Stimulated activated CD8-positive, alpha-beta memory T cell treated with anti-CD3 and anti-CD28 coated beads, Interleukin-12 subunit alpha, Interleukin-12 subunit beta, amount 100 ng/mL, for 24 hours (primary cell): ENCODE results near the gene AURKAIP1.
"Not testable (repeated sequence)": the region's sequence is repeated elsewhere in the genome, so short reads cannot be mapped to it uniquely, and the experiment has no call there.

Source experiments
- DNase-seq: peaks from one replicate; pipeline ENCODE4 v3.0.0-alpha.2; 2020; ENCODE audit errors: extremely low read depth

Gene AURKAIP1

DNA sequence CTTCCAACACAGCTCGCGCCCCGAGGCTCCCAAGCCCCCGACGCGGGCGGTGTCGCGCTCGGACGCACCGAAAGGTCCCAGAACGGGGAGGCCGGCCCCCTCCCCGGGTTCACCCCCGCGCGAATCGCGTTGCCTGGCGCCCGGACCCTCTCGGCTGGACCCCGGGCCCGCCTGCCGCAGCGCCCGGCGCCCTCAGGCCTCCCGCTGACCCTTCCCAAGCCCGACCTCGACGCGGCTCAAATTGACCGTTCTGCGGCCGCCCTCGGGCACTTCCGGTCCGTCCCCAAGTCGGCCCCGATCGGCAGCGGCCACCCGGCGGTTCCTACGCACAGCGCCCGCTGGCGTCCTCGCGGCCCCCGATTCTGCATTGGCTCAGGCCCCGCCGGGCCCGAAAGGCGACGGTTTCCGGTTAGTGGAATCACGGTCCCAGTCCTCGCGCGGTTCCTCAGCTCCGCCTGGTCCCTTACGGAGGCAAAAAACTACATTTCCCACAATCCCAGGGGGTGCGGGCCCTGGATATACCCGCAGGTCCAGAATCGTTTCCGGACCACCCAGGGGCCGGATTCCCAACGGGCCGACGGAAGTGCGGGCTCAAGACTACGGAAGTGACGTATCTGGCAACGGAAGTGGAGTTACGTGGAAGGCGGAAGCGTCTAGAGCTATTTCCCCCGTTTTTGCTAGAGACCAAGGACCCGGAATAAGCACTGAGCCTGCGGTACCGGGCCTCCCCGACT lies at the start of gene AURKAIP1:
AURKAIP1 (minus strand) TSS at position 279 of the 734 bp plus-strand sequence. CDS start 451 bp downstream, outside the sequence.
- DNase-seq: peak; percentile 90

DNA sequence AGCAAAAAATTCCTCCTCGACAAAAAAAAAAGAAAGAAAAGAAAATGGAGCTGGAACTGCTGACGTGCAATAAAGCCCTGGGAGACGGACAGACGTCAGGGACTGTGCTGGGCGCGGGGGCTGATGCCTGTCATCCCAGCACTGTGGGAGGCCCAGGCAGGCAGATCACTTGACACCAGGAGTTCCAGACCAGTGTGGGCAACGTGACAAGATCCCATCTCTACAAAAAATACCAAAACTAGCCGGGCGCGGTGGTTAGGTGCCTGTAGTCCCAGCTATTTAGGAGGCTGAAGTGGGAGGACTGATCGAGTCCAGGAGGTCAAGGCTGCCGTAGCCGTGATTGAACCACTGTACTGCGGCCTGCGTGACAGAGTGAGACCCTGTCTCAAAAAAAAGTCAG lies 49.7 kb upstream of the AURKAIP1 start:
- DNase-seq: no peak

DNA sequence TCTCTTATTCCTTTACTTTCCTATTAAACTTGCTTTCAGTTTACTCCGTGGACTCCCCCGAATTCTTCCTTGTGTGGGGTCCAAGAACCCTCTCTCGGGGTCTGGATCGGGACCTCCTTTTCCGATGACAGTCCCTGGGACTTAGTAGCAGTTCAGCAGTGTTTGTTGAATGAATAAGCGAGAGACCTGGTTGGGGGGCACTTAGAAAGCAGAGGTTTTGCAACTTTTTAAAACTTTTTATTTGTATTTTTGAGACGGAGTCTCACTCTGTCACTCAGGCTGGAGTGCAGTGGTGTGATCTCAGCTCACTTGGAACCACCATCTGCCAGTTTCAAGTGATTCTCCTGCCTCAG lies 48.2 kb upstream of the AURKAIP1 start:
- no peak for DNase-seq

DNA sequence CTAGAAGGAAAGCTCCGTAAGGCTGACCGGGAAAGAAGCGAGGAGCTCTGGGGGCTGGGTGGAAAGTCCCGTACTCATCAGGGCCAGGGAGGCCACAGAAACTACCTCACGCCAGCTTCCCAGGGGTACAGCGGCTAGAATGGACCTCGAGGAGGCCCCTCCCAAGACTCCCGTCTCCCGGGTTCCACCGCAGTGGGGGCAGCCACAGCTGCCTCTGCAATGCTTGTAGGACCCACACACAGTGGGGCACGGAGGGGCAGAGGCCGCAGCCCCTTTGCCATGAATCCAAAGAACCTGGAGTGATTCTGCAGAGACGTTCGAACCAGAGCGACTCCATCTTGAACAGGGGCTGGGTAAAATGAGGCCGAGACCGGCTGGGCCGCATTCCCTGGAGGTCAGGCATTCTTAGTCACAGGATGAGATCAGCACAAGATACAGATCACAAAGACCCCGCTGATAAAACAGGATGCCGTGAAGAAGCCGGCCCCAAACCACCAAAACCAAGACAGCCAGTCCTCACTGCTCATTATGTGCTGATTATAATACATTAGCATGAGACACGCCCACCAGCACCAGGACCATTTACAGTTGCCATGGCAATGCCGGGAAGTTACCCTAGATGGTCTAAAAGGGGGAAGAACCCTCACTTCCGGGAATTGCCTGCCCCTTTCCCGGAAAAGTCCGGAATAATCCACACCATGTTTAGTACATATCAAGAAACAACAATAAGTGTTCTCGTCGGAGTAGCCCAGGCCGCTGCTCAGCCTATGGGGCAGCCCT lies 47.6 kb upstream of the AURKAIP1 start:
- DNase-seq: no peak

DNA sequence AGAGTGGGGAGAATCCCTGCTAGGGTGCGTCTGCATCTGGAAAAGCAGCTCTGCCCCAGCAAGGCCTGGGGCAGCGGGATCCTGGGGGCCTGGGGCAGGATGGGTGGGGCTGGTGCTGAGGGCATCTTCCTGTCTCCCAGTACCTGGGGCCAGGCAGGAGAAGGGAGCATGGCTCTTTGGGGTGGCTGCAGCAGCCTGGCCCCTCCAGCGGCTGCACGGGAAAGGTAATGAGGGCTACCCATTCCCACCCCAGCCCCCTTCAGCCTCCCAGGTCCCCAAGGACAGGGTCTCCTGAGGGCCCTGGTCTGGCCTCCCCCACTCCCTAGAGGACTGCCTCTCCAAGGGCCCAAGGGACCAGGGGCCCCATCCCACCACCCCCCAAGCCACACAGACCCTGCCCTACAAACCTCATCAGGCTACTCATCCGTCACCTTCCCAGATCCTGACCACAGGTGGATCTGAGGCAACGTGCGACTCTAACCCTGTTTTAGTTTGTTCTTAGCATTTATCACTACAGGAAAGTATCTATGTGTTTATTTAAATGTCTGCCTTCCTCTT lies 47.0 kb upstream of the AURKAIP1 start:
- no peak for DNase-seq

DNA sequence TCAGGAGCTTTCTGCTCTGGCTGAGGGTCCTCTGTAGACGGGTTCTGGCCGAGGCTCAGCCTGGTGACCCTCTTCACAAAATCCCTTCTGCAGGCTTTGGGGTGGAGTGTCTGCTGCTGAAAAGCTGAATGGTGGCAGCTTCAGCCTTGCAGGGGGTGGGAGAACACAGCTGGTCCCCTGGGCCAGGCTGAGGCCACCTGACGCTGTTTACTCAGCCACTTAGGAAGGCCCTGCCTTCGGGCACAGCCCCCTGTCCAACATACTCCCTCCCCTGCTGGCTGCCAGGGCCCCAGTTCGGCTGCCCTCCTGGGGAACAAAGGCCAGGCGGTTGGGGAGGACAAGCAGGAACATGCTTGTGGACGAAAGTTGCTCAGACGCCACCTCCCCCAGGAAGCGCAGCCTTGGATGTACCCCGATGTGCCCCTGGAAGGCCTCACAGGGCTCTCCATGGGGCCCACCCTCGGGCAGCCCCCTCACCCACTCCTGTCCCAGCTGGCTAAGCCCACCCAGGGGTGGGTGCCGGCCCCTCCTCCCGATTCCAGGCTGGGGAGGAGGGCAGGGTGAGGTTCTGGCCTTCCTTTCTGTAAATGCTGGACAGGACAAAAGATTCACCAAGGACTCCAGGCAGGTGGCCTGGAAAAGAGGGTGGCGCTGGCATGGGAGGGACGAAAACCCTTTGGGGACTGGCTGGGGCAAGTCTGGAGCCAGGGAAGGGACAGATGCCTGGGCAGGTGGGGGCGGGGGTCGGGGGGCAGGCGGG lies 46.3 kb upstream of the AURKAIP1 start, which contains the start of gene ANKRD65:
ANKRD65 (minus strand) TSS at position 130 of the 760 bp plus-strand sequence. CDS start 271 bp downstream, outside the sequence.
- DNase-seq: no peak

DNA sequence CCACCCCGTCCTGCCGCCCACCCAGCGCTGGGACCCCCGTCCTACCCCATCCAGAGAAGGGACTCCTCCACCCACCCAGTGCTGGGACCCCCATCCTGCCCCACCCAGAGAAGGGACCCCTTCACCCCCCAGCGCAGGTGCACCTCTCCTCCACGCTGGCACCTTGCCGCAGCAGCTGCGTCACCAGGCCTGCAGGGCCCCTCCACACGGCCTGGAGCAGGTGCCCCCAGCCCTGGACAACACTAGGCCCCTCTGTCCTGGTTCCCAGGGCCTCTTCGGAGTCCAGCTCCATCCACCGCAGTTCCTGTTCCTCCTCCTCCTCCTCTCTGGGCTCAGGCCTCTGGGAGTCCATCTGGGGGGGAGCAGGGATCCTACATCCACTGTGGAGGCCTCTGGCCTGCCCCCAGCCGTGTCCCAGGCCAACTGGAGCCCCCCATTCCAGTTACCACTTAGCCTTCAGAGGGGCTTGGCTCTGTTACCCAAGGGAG lies 45.7 kb upstream of the AURKAIP1 start:
- no peak for DNase-seq

DNA sequence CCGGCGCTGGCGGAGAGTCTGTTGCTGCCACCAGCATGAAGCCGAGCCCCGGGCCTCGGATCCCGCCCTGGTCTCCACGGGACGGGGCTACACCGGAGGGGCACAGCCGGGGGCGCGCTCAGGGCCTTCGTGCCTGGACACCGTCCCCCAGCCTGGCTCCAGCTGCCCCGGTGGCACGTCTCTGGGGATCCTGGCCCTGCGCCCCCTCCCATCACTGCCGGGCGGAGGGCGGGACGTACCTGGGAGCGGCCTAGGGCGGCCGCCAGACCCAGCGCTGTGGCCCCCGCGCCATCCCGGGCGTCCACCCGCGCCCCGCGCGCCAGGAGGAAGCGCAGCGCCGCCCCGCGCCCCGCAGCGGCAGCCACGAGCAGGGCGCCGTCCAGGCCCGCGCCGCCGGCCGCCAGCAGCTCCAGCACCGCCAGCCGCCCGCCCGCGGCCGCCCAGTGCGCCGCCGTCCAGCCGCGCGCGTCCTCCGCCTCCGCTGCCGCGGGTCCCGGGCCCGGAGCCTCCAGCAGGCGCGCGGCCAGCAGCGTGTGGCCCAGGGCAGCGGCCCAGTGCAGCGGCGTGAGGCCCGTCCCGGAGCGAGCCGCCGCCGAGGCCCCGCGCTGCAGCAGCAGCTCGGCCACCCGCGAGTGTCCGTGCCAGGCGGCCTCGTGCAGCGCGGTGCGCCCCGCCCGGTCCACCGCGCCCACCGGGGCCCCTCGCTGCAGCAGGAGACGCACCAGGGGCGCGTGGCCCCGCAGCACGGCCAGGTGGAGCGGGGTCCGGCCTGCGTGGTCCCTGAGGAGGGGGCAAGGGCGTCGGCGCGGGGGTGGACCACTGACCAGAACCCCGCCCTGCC lies 45.0 kb upstream of the AURKAIP1 start:
- no peak for DNase-seq

DNA sequence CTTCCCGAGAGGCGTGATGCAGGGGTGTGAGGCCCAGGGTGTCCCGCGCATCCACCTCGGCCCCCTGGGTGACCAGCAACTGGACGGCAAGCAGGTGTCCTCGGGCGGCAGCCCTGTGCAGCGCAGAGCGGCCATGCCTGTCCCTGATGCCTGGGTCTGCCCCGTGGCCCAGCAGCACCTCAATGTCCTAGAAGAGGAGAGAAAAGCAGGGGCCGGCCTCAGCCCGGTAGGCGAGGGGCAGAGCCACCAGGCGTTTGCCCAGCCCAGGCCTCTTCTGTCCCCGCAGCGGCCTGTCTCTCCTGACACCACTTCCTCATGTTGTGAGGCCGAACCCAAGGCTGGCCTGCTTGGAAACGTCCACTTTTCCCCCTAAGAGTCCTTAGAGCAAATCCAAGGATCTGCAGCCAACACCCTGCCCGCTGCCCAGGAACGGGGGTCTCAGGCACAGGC lies 44.4 kb upstream of the AURKAIP1 start:
- DNase-seq: no peak

DNA sequence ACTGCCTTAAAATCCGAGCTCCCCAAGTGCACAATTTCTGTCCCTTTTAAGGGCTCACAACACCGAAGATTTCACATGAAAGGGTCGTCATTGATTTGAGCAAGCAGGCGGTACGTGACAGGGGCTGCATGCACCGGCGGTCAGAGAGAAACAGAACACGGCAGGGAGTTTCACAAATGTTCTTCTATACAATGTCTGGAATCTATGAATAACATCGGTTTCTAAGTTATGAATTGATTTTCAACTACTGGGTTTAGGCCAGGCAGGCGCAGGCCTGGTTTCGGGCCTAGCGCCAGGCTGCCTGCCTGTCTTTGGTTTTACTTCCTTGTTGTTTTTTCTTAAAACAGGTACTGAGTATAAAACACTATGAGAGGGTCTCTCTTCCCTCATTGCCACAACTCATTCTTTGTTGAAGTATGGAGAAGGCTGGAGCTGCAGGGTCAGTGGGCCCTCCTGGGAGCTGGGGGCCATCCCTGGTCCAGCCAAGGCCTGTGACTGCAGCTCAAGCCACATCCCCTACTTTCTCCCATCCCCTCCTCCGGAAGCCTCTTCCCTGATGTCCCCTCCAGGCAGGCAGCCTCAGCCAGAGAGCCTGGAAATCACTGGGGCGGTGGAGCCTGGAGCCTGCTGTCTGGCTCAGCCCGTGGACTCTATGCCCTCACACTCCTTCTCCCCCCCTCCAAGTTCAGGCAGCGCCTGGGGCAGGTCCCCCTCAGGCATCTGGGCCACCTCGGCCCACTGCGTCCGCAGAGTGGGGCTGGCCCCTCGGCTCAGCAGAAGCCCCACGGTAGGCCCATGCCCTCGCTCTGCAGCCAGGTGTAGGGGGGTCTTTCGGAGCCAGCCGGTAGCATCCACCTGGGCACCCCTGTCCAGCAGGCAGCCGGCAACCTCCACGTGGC lies 43.7 kb upstream of the AURKAIP1 start:
- DNase-seq: no peak

DNA sequence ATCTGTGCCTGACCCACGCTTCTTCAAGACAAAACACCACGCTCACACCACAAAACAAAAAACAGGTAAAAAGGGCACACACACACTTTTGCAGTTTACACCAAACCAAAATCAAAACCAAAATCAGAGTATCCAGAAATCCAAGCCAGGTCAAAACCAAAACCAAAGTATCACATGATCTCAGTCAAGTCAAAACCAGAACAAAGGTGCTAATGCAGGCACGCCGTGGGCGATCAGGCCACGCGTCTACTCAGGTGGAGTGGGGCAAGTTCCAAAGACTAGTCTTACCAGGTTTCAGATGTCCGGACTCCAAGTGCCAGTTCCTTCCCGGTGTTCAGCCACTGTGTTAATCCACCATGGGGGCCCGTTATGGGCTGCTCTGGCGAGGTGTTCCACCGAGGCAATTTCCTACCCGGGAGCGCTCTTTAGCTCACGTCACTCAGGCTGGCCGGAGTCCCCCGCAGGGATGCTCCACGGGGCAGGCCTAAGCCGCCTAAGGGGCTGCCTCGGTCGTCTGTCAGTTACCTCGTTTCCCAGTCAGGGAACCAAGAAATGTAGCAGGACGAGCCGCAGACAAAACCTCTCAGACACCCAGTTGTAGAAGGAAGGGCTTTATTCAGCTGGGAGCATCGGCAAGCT lies 42.9 kb upstream of the AURKAIP1 start:
- not testable (repeated sequence) for DNase-seq

DNA sequence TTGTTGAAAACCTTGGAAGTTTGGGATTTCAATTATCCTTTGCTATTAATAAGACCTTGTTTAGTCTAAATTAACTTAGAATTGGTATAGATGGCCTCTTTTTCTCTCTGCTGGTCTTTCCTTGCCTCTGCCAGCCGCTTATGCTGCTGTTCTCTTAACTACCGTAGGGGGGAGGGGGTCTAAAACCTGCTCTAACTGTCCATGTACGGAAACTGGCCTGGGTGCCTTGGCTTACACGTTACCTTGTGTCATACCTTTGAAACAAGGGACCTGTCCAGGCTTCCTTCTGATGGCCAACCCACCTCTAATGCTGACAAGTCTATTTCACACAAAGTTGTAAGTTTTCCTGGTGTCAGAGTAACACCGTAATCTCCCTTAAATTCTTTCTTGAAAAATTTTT lies 42.4 kb upstream of the AURKAIP1 start:
- DNase-seq: not testable (repeated sequence)

DNA sequence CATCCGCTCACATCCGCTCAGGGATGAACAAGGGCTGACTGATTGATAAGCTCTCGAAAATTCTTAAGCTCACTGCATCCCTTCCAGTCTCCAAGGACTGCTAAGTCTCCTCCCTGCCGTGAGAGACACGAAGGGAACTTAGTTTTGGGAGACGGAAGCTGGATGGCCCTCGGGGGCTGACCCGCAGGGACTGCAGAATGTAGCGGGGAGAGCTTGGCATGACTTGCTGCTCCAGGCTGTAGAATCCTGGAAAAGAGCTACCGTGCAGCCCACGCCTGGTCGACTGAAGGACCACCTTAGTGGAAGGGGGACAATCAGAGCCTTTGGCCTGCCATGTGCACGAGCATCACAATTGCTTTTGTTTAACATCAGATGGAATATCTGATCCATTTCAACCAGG lies 40.7 kb upstream of the AURKAIP1 start:
- DNase-seq: no peak

DNA sequence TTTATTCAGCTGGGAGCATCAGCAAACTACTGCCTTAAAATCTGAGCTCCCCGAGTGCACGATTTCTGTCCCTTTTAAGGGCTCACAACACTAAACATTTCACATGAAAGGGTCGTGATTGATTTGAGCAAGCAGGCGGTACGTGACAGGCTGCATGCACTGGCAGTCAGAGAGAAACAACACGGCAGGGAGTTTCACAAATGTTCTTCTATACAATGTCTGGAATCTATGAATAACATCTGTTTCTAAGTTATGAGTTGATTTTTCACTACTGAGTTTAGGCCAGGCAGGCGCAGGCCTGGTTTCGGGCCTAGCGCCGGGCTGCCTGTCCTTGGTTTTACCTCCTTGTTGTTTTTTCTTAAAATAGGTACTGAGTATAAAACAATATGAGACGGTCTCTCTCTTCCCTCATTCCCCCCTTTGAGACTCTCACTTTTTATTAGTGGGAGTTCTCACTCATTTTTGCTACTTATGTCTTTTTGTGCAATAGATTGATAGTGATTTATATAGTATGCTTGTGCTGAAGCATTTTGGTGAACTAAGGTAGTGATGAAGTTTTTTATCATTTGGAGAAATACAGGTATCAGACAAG lies 37.4 kb upstream of the AURKAIP1 start:
- DNase-seq: not testable (repeated sequence)

DNA sequence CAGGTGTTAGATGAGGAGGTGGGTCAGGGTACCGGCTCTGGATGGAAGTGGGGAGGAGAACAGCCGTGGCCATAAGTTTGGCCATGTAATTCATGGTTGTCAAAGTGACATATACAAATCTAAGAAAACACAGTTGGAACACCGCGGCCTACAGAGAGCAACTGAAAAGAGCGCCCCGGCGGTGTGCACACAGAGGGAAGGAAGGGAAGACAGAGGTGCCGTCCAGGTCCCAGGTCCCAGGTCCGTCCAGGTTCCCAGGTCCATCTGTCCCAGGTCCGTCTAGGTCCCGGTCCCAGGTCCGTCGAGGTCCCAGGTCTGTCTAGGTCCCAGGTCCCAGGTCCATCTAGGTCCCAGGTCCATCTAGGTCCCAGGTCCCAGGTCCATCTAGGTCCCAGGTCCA lies 36.6 kb upstream of the AURKAIP1 start:
- no peak for DNase-seq

DNA sequence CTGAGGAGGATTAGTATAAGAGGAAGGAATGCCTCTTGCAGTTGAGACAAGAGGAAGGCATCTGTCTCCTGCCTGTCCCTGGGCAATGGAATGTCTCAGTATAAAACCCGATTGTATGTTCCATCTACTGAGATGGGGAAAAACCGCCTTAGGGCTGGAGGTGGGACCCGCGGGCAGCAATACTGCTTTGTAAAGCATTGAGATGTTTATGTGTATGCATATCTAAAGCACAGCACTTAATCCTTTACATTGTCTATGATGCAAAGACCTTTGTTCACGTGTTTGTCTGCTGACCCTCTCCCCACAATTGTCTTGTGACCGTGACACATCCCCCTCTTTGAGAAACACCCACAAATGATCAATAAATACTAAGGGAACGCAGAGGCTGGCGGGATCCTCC lies 35.2 kb upstream of the AURKAIP1 start:
- not testable (repeated sequence) for DNase-seq

DNA sequence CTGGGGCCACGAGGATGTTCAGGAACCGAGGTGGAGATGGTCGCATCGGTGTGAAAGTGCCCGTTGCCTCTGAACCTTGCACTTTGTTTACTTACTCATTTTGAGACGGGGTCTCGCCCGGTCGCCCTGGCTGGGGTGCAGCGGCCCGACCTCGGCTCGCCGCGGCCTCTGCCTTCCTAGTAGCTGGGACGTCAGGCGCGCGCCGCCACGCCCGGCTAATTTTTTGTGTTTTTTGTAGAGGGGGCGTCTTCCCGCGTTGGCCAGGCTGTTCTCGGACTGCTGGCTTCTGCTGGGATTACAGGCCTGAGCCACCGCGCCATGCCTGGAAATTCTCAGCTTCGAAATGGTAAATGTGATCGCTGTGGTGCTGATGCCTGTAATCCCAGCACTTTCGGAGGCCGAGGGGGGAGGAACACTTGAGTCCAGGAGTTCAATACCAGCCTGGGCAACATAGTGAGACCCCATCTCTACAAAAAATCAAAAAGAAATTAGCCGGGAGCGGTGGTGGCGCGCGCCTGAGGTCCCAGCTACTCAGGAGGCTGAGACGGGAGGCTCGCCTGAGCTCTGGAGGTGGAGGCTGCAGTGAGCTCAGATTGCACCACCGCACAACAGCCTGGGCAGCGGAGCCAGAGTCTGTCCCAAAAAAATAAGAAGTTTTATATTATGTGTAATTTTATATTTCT lies 32.8 kb upstream of the AURKAIP1 start:
- no peak for DNase-seq
